Activated naive CD8-positive, alpha-beta T cell treated with anti-CD3 and anti-CD28 coated beads, Interleukin-2, amount 50 U/mL, for 24 hours (primary cell): Measurements from ENCODE around the gene ITGB3.

Source experiments
- ATAC-seq: fragments of 150-1000 bp; cut with Tn5 transposase; one replicate; pipeline ENCODE4 v1.10.0; 2021
- DNase-seq: peaks from one replicate; pipeline ENCODE4 v3.0.0; 2021
- H3K27ac Mint-ChIP-seq: one replicate; pipeline ENCODE4 v1.8.0; 2021; ENCODE audit warnings: mild to moderate bottlenecking, mixed read lengths
- H3K27me3 Mint-ChIP-seq: one replicate; pipeline ENCODE4 v1.8.0; 2021; ENCODE audit warnings: mixed read lengths
- H3K36me3 Mint-ChIP-seq: one replicate; pipeline ENCODE4 v1.8.0; 2021; ENCODE audit warnings: low read depth, mixed read lengths
- H3K4me1 Mint-ChIP-seq: one replicate; pipeline ENCODE4 v1.8.0; 2021; ENCODE audit warnings: mixed read lengths
- H3K4me3 Mint-ChIP-seq: one replicate; pipeline ENCODE4 v1.8.0; 2021; ENCODE audit warnings: mild to moderate bottlenecking, moderate library complexity, mixed read lengths
- H3K9me3 Mint-ChIP-seq: one replicate; pipeline ENCODE4 v1.8.0; 2021; ENCODE audit warnings: mixed read lengths

Gene ITGB3

DNA sequence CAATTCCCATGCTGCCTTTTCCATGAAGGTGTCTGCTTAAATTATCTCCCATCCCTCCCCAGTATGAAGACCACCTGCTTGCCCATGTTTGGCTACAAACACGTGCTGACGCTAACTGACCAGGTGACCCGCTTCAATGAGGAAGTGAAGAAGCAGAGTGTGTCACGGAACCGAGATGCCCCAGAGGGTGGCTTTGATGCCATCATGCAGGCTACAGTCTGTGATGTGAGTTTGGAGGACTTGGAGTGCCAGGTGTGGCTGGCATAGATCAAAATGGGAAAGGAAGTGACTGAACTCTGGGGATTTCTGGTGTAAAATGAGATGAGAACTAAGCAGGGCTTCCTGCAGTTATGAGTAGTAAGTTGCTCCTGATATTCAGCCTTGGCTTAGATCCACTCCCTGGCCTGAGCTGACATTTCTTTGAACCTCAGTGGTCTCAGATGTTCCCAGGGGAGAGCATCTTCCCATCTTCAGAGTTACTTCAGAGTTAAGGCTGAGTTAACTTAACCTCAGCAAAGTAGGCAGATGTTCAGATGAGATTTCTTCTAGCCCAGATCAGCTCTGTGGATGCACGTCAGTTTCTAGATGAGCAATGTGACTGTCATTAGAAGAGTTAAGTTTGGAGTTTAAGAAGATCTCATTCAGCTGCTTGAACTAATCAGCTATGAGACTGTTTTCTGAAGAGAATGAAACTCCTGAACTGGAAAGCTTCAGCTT lies 32.7 kb downstream of the ITGB3 start:
- no peaks in the 10 kb centered on the region for H3K9me3 Mint-ChIP-seq
- H3K36me3 Mint-ChIP-seq, result no peaks in the 10 kb centered on the region
- ATAC-seq (peak; percentile 48), DNase-seq (no peak)
- no peaks in the 10 kb centered on the region for H3K27me3 Mint-ChIP-seq
- peaks cover 3% of the 10 kb centered on the region for H3K4me1 Mint-ChIP-seq
- no peak overlapping the region for H3K4me3 Mint-ChIP-seq
- H3K27ac Mint-ChIP-seq, result no peak overlapping the region

DNA sequence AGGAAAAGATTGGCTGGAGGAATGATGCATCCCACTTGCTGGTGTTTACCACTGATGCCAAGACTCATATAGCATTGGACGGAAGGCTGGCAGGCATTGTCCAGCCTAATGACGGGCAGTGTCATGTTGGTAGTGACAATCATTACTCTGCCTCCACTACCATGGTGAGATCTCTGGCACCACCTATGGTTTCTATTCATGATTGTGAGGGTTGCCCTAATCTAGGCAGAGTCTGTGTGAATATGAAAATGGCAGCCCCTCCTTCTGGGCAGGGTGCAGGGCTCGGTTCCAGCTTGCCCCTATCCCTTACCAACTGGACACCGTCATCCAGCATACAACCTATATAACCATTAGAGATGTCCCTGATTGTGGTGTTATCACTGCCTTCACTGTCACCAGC lies 33.4 kb downstream of the ITGB3 start:
- no peaks in the 10 kb centered on the region for H3K27me3 Mint-ChIP-seq
- H3K4me1 Mint-ChIP-seq, result peaks cover 3% of the 10 kb centered on the region

DNA sequence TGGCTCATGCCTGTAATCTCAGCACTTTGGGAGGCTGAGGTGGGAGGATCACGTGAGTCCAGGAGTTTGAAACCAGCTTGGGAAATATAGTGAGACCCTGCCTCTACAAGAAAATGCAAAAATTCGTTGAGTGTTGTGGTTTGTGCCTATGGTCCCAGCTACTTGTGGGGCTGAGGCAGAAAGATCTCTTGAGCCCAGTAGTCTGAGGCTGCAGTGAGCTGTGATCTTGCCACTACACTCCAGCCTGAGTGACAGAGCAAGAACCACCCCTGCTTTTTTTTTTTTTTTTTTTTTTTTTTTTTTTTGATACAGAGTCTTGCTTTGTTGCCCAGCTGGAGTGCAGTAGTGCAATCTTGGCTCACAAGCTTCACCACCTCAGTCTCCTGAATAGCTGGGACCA lies 34.0 kb downstream of the ITGB3 start:
- no peak for DNase-seq
- no peaks in the 10 kb centered on the region for H3K27me3 Mint-ChIP-seq
- no peak overlapping the region for H3K4me3 Mint-ChIP-seq
- H3K27ac Mint-ChIP-seq, result no peak overlapping the region
- H3K4me1 Mint-ChIP-seq, result peaks cover 3% of the 10 kb centered on the region
- no peaks in the 10 kb centered on the region for H3K36me3 Mint-ChIP-seq
- H3K9me3 Mint-ChIP-seq, result no peaks in the 10 kb centered on the region
- ATAC-seq, result no peak

More for the DNA sequence above, 33.4 kb downstream of the ITGB3 start:
- Mint-ChIP-seq H3K4me3 (no peak overlapping the region), H3K27ac (no peak overlapping the region), H3K9me3 (no peaks in the 10 kb centered on the region), H3K36me3 (no peaks in the 10 kb centered on the region)
- DNase-seq (no peak), ATAC-seq (no peak)

DNA sequence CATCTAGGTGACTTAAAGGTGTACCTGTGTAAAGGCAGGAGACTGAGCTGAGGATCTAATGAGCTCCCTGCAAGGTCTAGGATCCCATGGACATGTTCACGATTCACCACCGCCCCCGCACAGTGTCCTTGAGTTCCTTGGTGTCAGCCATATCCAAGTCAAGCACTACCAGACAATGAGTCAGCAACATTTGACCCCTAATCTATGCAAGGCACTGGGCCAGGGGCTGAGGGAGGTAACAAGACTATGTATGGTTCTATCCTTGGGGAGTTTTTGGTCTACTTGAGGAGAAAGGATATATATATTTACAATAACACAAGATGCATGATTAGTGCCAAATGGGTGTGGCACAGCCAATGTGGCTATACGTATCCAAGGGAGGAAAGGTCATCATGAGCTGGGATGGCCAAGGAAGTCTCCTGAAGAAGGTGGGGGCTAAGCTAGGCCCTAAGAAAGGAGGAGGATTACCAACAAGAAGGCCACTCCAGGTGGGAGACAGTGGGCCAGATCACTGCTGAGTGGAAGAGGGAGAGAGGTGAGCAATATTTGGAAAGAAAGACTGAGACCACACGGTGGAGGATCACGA lies 35.0 kb downstream of the ITGB3 start:
- H3K9me3 Mint-ChIP-seq, result no peaks in the 10 kb centered on the region
- peaks cover 3% of the 10 kb centered on the region for H3K4me1 Mint-ChIP-seq
- ATAC-seq (no peak), DNase-seq (no peak)
- H3K4me3 Mint-ChIP-seq, result no peak overlapping the region
- no peak overlapping the region for H3K27ac Mint-ChIP-seq
- no peaks in the 10 kb centered on the region for H3K36me3 Mint-ChIP-seq
- H3K27me3 Mint-ChIP-seq, result no peaks in the 10 kb centered on the region

DNA sequence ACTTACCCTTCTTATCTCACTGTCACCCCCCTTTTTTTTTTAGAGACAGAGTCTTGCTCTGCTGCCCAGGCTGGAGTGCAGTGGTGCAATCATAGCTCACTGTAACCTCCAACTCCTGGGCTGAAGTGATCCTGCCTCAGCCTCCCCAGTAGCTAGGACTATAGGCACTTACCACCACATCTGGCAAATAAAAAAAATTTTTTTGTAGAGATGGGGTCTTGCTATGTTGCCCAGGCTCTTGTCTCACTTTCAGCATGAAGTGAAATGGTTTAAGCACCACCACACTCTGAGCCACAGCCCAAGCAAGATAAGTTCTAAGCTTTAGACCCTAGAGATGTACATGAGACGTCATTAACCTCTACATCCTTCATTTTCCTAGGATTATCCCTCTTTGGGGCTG lies 35.7 kb downstream of the ITGB3 start:
- H3K36me3 Mint-ChIP-seq, result no peaks in the 10 kb centered on the region
- H3K27ac Mint-ChIP-seq, result no peak overlapping the region
- no peaks in the 10 kb centered on the region for H3K9me3 Mint-ChIP-seq
- no peaks in the 10 kb centered on the region for H3K27me3 Mint-ChIP-seq
- no peak overlapping the region for H3K4me3 Mint-ChIP-seq
- DNase-seq (no peak), ATAC-seq (no peak)
- peaks cover 5% of the 10 kb centered on the region for H3K4me1 Mint-ChIP-seq

DNA sequence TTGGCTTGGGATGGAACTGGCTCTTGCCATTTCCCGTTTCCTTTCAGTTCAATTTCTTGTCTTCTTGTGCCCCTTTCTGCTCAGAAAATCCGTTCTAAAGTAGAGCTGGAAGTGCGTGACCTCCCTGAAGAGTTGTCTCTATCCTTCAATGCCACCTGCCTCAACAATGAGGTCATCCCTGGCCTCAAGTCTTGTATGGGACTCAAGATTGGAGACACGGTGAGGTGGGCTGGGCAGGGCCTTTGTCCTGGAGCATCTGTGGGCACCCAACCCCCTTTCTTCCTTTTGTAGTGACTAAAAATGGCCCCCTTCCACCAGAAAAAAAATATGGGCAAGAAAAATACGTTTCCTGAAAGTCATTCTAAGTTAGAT lies 37.2 kb downstream of the ITGB3 start:
- Mint-ChIP-seq H3K4me1 (peaks cover 4% of the 10 kb centered on the region), H3K27me3 (no peaks in the 10 kb centered on the region), H3K4me3 (no peak overlapping the region), H3K27ac (no peak overlapping the region), H3K36me3 (no peaks in the 10 kb centered on the region), H3K9me3 (no peaks in the 10 kb centered on the region)
- DNase-seq (no peak), ATAC-seq (no peak)

DNA sequence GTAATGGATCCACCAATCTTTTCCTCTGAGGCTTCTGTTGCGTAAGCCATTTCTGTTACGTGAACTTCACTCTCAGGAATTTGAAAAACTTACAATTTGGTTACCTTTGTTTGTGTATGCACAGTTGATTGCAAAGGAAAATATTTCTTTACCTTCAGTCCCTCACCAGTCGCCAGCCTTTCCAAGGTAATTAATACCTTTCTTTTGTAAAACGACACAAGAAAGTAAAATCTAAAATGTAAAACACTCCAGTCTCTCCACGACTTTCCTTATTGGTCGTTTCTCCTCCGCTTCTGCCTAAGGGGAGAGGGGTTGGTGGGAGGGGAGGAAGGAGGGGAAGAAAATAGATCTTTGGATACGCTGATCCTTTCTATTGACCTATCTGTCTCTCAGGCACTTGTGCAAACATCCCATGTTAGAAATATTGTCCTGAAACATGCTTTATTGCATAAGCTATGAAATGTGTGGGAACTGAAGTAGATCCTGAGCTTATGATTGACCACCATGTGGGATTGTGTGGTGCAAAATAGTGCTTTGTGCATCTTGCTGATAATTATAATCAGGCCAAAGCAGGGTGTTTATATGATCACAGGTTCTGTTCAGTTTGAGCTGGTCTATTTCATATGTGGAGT lies 37.7 kb downstream of the ITGB3 start:
- Mint-ChIP-seq H3K4me1 (peaks cover 2% of the 10 kb centered on the region), H3K4me3 (no peak overlapping the region), H3K27ac (no peak overlapping the region), H3K36me3 (no peaks in the 10 kb centered on the region), H3K27me3 (no peaks in the 10 kb centered on the region), H3K9me3 (no peaks in the 10 kb centered on the region)
- no peak for ATAC-seq
- no peak for DNase-seq

DNA sequence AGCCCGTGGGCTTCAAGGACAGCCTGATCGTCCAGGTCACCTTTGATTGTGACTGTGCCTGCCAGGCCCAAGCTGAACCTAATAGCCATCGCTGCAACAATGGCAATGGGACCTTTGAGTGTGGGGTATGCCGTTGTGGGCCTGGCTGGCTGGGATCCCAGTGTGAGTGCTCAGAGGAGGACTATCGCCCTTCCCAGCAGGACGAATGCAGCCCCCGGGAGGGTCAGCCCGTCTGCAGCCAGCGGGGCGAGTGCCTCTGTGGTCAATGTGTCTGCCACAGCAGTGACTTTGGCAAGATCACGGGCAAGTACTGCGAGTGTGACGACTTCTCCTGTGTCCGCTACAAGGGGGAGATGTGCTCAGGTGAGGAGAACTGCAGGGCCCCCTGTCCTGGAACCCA lies 38.6 kb downstream of the ITGB3 start:
- no peak for ATAC-seq
- Mint-ChIP-seq H3K9me3 (no peaks in the 10 kb centered on the region), H3K36me3 (no peaks in the 10 kb centered on the region), H3K27me3 (no peaks in the 10 kb centered on the region), H3K4me1 (peaks cover 2% of the 10 kb centered on the region), H3K27ac (no peak overlapping the region), H3K4me3 (no peak overlapping the region)
- DNase-seq, result no peak

DNA sequence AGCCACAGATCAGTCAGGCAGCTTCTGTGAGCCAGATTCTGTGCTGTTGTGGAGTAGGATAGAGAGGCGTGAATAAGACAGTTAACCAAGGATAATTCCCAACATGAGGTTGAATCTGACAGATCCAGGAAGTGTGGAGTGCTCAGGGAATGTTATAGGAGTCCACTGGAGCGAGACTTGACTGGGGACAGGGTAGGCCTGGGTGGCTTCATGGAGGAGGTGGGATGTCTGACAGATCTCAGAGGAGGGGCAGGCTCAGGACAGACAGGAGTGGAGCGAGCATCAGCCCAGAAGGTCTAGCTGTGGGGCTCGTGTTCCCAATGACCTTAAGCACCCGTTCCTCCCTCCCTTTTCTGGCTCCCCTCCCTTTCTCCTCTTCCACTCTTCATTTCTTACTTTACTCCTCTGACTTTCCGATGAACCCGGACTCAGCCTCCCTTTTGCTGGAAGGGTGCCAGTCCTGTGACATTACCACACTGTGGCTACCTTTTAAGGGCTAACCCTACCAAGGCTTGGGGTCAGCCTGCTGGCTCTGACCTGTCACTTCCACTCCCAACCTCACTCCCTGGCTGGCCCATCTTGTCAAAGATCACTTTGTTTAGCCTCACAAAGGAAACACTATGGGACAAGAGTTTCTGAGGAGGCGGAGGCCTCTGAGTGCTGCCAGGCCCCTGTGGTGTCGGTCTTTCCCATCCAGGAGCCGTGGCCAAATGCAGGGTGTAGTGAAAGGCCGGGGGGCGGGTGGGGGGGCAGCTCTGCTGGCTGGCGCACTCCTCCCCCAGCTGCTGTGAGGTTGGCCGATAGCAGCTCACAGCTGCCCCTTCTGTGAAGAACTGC lies 41.6 kb downstream of the ITGB3 start:
- H3K4me3 Mint-ChIP-seq, result no peak overlapping the region
- no peak for ATAC-seq
- H3K27ac Mint-ChIP-seq, result no peak overlapping the region
- no peaks in the 10 kb centered on the region for H3K27me3 Mint-ChIP-seq
- peaks cover 2% of the 10 kb centered on the region for H3K4me1 Mint-ChIP-seq
- no peak for DNase-seq
- H3K9me3 Mint-ChIP-seq, result no peaks in the 10 kb centered on the region
- H3K36me3 Mint-ChIP-seq, result no peaks in the 10 kb centered on the region

DNA sequence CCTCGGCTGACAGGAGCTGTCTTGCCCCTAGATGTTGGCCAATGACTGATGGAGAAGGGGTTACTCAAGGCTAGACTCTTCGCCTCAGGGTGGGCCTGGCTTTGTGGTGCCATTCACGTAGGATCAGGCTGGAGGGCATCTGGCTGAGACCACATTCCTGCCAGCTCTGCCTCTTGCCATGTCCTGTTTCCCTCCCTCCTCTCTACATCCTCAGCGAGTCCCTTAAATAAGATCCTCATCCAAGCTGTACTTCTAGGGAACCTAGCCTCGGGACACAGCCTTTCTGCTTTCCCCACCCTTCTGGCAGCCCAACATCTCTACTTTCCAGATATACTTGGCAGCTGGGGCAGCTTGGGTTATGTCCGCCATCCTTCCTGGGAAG lies 42.2 kb downstream of the ITGB3 start:
- Mint-ChIP-seq H3K4me1 (peaks cover 2% of the 10 kb centered on the region), H3K27ac (no peak overlapping the region), H3K36me3 (no peaks in the 10 kb centered on the region), H3K4me3 (no peak overlapping the region), H3K9me3 (no peaks in the 10 kb centered on the region), H3K27me3 (no peaks in the 10 kb centered on the region)
- no peak for ATAC-seq
- no peak for DNase-seq

DNA sequence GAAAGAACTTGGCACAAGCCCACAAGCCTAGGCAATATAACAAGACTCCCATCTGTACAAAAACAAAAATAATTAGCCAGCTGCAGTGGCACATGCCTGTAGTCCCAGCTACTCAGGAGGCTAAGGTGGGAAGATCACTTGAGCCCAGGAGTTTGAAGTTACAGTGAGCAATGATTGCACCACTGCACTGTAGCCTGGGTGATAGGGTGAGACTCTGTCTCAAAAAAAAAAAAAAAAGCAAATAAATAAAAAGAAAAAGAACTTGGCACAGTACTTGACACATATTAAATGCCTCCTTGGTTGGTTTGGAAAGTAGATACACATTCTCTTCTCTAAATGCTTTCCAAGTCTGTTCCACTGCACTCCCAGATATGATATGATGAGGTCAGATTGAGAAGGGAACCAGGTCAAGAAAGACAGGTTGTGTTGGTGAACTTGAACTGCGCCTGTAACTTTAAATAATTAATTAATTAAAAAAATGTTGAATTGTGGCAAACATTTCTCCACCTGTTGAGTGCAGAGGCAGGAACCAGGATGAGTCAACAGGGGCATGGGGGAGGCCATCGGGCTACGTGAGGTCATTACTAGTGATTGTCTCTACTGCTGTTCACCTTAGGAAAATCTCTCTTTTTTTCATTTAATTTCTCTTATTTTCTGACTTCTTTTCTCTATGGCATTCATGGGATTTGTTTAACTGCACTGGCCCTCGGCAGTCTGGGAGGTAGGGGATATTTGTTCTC lies 44.2 kb downstream of the ITGB3 start:
- Mint-ChIP-seq H3K9me3 (no peaks in the 10 kb centered on the region), H3K27ac (no peak overlapping the region), H3K36me3 (no peaks in the 10 kb centered on the region), H3K27me3 (no peaks in the 10 kb centered on the region), H3K4me3 (no peak overlapping the region), H3K4me1 (peaks cover 2% of the 10 kb centered on the region)
- no peak for ATAC-seq
- DNase-seq, result no peak

DNA sequence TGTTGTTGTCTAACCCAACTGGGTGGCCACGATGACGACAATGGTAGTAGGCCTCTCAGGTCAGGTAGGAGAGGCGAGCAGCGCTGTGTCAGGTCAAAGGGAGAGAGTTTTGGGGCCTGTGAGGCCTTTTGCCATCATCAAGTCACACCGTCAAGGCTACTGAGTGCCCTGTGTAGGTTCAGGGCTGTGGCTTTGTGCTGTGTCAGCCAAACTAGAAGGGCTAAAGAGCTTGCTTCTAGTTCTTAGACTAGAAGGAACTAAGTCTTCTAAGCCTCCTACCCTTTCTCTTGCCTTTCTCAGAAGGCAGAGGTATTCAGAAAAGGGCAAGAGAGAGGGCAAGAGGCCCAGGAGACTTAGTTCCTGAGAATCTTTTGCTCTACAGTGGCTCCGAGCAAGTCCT lies 45.1 kb downstream of the ITGB3 start:
- no peaks in the 10 kb centered on the region for H3K27me3 Mint-ChIP-seq
- H3K36me3 Mint-ChIP-seq, result no peaks in the 10 kb centered on the region
- no peak for ATAC-seq

DNA sequence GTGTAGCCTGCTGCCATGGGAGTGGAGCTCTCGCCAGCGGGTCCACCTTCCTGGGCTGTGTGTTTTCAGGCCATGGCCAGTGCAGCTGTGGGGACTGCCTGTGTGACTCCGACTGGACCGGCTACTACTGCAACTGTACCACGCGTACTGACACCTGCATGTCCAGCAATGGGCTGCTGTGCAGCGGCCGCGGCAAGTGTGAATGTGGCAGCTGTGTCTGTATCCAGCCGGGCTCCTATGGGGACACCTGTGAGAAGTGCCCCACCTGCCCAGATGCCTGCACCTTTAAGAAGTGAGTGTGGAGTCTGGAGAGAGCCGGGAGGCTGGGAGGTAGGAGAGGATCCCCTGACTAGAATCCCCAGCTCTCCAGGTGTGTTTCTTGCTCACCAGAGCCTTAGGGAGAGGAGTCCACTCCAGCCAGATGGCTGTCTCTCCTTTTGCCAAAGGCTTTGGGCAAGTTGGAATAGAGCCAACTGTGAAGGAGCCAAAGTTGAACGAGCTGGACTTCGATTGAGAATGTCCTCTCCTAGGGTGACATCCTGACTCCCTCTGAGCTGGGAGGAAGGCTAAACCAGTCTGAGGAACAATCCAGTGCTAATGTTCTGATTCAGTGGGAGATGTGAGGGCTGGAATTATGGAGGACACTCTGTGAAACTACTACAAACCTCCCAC lies 45.7 kb downstream of the ITGB3 start:
- ATAC-seq (no peak), DNase-seq (no peak)
- Mint-ChIP-seq H3K9me3 (no peaks in the 10 kb centered on the region), H3K4me3 (no peak overlapping the region), H3K27me3 (no peaks in the 10 kb centered on the region), H3K36me3 (no peaks in the 10 kb centered on the region), H3K27ac (no peak overlapping the region), H3K4me1 (no peaks in the 10 kb centered on the region)

More for the DNA sequence above, 45.1 kb downstream of the ITGB3 start:
- Mint-ChIP-seq H3K27ac (no peak overlapping the region), H3K4me3 (no peak overlapping the region), H3K9me3 (no peaks in the 10 kb centered on the region), H3K4me1 (peaks cover 2% of the 10 kb centered on the region)
- DNase-seq, result no peak

DNA sequence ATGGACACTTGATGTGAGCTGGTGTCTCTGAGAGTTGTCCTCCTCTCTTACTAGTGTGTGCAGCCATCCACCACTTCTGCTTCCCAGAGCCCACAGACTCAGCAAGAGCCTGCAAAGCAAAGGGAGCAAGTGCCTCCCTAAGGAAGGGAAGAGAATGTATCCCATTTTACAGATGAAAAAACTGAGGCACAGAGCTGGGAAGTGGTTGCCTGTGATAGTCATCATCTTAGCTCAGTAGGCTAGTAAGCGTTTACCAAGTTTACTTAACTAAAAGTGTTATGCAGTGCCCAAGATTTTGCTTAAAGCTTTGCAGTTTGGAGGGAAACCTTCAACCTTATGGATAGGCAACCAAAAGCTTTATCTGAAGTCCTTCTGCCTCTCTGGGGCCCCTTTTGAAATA lies 47.1 kb downstream of the ITGB3 start:
- ATAC-seq, result no peak
- no peaks in the 10 kb centered on the region for H3K9me3 Mint-ChIP-seq
- H3K36me3 Mint-ChIP-seq, result no peaks in the 10 kb centered on the region
- no peak overlapping the region for H3K4me3 Mint-ChIP-seq
- peaks cover 8% of the 10 kb centered on the region for H3K4me1 Mint-ChIP-seq
- no peak for DNase-seq
- H3K27me3 Mint-ChIP-seq, result no peaks in the 10 kb centered on the region
- no peak overlapping the region for H3K27ac Mint-ChIP-seq
